MM.1S (cell line): Measurements from ENCODE around the gene GRM1.

Experiments used
- DNase-seq: peaks from one replicate; pipeline ENCODE4 v3.0.0-alpha.2; 2015
- H2AFZ ChIP-seq: fragments of 300-600 bp; sonication (generic); 2 replicates; pipeline ENCODE4 v1.6.0; 2016; ENCODE audit warnings: antibody characterized with exemption, low read length
- H3F3A ChIP-seq: fragments of 300-600 bp; sonication (generic); 2 replicates; pipeline ENCODE4 v1.6.1; 2016; ENCODE audit warnings: mild to moderate bottlenecking, antibody characterized with exemption, low read length, moderate library complexity, mixed read lengths; ENCODE audit not compliant: insufficient read depth
- H3K27ac ChIP-seq: fragments of 300-600 bp; sonication (generic); 2 replicates; pipeline ENCODE4 v1.5.1; 2016; ENCODE audit warnings: mild to moderate bottlenecking, low read length
- H3K27me3 ChIP-seq: fragments of 300-600 bp; sonication (generic); replicated peaks from 2 replicates; pipeline ENCODE4 v1.6.0; 2016; ENCODE audit warnings: low read length; ENCODE audit not compliant: insufficient read depth
- H3K36me3 ChIP-seq: fragments of 300-600 bp; sonication (generic); replicated peaks from 2 replicates; pipeline ENCODE4 v1.6.1; 2016; ENCODE audit warnings: mild to moderate bottlenecking, low read length, mixed read lengths; ENCODE audit not compliant: insufficient read depth
- H3K4me1 ChIP-seq: fragments of 300-600 bp; sonication (generic); 2 replicates; pipeline ENCODE4 v1.6.1; 2016; ENCODE audit warnings: low read length, mixed read lengths
- H3K4me2 ChIP-seq: fragments of 300-600 bp; sonication (generic); 2 replicates; pipeline ENCODE4 v1.6.0; 2016; ENCODE audit warnings: low read depth, low read length
- H3K4me3 ChIP-seq: fragments of 300-600 bp; sonication (generic); 2 replicates; pipeline ENCODE4 v1.5.1; 2016; ENCODE audit warnings: low read length, mixed read lengths
- H3K79me2 ChIP-seq: fragments of 300-600 bp; sonication (generic); 2 replicates; pipeline ENCODE4 v1.6.1; 2016; ENCODE audit warnings: mixed run types, low read length, mixed read lengths
- H3K9ac ChIP-seq: fragments of 300-600 bp; sonication (generic); 2 replicates; pipeline ENCODE4 v1.6.1; 2016; ENCODE audit warnings: low read length, mixed read lengths
- H3K9me2 ChIP-seq: fragments of 300-600 bp; sonication (generic); replicated peaks from 2 replicates; pipeline ENCODE4 v1.6.1; 2016; ENCODE audit warnings: mild to moderate bottlenecking, low read length, mixed read lengths; ENCODE audit not compliant: insufficient read depth
- H3K9me3 ChIP-seq: fragments of 300-600 bp; sonication (generic); replicated peaks from 2 replicates; pipeline ENCODE4 v1.6.1; 2016; ENCODE audit warnings: mild to moderate bottlenecking, low read length, mixed read lengths; ENCODE audit not compliant: insufficient read depth
- H4K20me1 ChIP-seq: fragments of 300-600 bp; sonication (generic); 2 replicates; pipeline ENCODE4 v1.6.1; 2016; ENCODE audit warnings: mild to moderate bottlenecking, low read length, moderate library complexity, mixed read lengths; ENCODE audit not compliant: insufficient read depth
- EZH2 ChIP-seq: fragments of 300-600 bp; sonication (generic); optimal IDR thresholded peaks from 2 replicates; pipeline ENCODE3; 2017; ENCODE audit warnings: low read depth, mild to moderate bottlenecking, antibody characterized with exemption, low read length, mixed read lengths
- EZH2phosphoT487 ChIP-seq: fragments of 300-600 bp; sonication (generic); IDR thresholded peaks from 2 replicates; pipeline ENCODE4 v1.6.1; 2018; ENCODE audit warnings: antibody characterized with exemption, low read length
- TF ChIP-seq, protein P1 (sequence below): fragments of 300-600 bp; sonication (generic); IDR thresholded peaks from 2 replicates; pipeline ENCODE4 v1.5.1; 2016; ENCODE audit warnings: antibody characterized with exemption, low read length, mixed read lengths

The GRM1 gene

GRCh38 chr6:146282837-146283236 lies 254.0 kb downstream of the GRM1 start:
- Histone ChIP-seq H3K4me2 (no peak overlapping the region), H3K9me3 (no peaks in the 10 kb centered on the region), H3K27me3 (no peaks in the 10 kb centered on the region), H3K4me1 (no peaks in the 10 kb centered on the region), H3K79me2 (no peaks in the 10 kb centered on the region), H2AFZ (no peak overlapping the region), H4K20me1 (no peaks in the 10 kb centered on the region), H3K4me3 (no peak overlapping the region), H3K27ac (no peak overlapping the region), H3F3A (no peaks in the 10 kb centered on the region), H3K9me2 (no peaks in the 10 kb centered on the region), H3K9ac (no peak overlapping the region), H3K36me3 (no peaks in the 10 kb centered on the region)
- TF ChIP-seq EZH2, result no peak
- TF ChIP-seq, protein P1, sequence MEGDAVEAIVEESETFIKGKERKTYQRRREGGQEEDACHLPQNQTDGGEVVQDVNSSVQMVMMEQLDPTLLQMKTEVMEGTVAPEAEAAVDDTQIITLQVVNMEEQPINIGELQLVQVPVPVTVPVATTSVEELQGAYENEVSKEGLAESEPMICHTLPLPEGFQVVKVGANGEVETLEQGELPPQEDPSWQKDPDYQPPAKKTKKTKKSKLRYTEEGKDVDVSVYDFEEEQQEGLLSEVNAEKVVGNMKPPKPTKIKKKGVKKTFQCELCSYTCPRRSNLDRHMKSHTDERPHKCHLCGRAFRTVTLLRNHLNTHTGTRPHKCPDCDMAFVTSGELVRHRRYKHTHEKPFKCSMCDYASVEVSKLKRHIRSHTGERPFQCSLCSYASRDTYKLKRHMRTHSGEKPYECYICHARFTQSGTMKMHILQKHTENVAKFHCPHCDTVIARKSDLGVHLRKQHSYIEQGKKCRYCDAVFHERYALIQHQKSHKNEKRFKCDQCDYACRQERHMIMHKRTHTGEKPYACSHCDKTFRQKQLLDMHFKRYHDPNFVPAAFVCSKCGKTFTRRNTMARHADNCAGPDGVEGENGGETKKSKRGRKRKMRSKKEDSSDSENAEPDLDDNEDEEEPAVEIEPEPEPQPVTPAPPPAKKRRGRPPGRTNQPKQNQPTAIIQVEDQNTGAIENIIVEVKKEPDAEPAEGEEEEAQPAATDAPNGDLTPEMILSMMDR, result no peak
- no peak for TF ChIP-seq EZH2phosphoT487
- DNase-seq, result no peak

- Histone ChIP-seq H3K9ac (no peak overlapping the region), H3K27ac (no peak overlapping the region), H4K20me1 (no peaks in the 10 kb centered on the region), H3K9me3 (no peaks in the 10 kb centered on the region), H3K4me2 (no peak overlapping the region), H3K4me3 (no peak overlapping the region), H3K36me3 (no peaks in the 10 kb centered on the region), H2AFZ (no peak overlapping the region), H3F3A (no peaks in the 10 kb centered on the region), H3K4me1 (no peaks in the 10 kb centered on the region), H3K9me2 (no peaks in the 10 kb centered on the region), H3K79me2 (no peaks in the 10 kb centered on the region), H3K27me3 (no peaks in the 10 kb centered on the region)
- TF ChIP-seq EZH2phosphoT487 (no peak), EZH2 (no peak)
- TF ChIP-seq, protein P1, result no peak
- no peak for DNase-seq
Measured at GRCh38 chr6:146284311-146284710, 255.4 kb downstream of the GRM1 start.

GRCh38 chr6:146286961-146287360 lies 258.1 kb downstream of the GRM1 start:
- Histone ChIP-seq H3K9me2 (no peaks in the 10 kb centered on the region), H3K27me3 (no peaks in the 10 kb centered on the region), H3K9me3 (no peaks in the 10 kb centered on the region), H3K4me1 (no peaks in the 10 kb centered on the region), H3K79me2 (no peaks in the 10 kb centered on the region), H3K4me3 (no peak overlapping the region), H3K36me3 (no peaks in the 10 kb centered on the region), H2AFZ (no peak overlapping the region), H3K27ac (no peak overlapping the region), H3K4me2 (no peak overlapping the region), H4K20me1 (no peaks in the 10 kb centered on the region), H3F3A (no peaks in the 10 kb centered on the region), H3K9ac (no peak overlapping the region)
- DNase-seq, result no peak
- TF ChIP-seq EZH2phosphoT487 (no peak), EZH2 (no peak)
- TF ChIP-seq, protein P1, result no peak
